ENCODE measurements around the gene KCNN3.

DNA sequence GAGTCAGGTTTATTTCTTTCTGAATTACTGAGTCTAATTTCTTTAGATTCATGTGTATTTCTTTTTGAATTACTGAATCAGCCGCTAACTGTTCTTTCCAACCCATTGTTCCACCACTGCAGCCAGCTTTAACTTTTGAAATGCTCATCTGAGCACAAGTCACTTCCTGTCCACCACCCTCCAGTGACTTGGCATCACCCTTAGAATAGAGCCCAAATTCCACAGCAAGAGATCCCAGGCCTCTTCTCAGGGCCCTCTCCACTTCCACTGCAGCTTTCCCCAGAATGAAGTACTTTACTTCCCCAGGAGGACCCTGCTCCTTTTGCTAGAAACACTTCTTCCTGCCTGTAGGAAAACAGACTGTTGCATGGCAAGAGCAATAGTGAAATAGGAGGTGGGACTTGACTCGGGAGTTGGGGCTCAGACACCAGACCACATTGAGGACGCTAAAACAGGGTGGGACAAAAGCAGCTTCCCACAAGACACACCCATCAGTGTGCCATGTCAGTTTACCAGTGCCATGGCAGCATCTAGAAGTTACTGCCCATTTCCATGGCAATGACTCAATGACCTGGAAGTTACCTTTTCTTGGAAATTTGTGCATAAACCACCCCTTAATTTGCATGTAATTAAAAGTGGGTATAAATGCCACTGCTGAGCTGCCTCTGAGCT lies 205.6 kb downstream of the KCNN3 start:
- TF ChIP-seq, protein P1, sequence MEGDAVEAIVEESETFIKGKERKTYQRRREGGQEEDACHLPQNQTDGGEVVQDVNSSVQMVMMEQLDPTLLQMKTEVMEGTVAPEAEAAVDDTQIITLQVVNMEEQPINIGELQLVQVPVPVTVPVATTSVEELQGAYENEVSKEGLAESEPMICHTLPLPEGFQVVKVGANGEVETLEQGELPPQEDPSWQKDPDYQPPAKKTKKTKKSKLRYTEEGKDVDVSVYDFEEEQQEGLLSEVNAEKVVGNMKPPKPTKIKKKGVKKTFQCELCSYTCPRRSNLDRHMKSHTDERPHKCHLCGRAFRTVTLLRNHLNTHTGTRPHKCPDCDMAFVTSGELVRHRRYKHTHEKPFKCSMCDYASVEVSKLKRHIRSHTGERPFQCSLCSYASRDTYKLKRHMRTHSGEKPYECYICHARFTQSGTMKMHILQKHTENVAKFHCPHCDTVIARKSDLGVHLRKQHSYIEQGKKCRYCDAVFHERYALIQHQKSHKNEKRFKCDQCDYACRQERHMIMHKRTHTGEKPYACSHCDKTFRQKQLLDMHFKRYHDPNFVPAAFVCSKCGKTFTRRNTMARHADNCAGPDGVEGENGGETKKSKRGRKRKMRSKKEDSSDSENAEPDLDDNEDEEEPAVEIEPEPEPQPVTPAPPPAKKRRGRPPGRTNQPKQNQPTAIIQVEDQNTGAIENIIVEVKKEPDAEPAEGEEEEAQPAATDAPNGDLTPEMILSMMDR (IDR thresholded peaks at IDR 0.05), result no peak
- TF ChIP-seq EP300 (IDR thresholded peaks at IDR 0.05) (no peak), POLR2A (IDR thresholded peaks at IDR 0.05; ENCODE audit: low read depth) (no peak), POLR2AphosphoS5 (IDR thresholded peaks at IDR 0.05) (no peak)

Data from esophagus muscularis mucosa (tissue), 4 donors.